Body of pancreas (tissue), 4 donors: ENCODE measurements around the gene ZNF831. TPM values are rescaled to one million over a fixed set of nuclear protein-coding genes. Genes with fewer than 3 reads are reported as not detected.

Experiments
- ATAC-seq: fragments of 150-250 bp; one replicate; pipeline ENCODE4 v1.9.1; 2016
- DNase-seq, 4 donors: peaks; one replicate each; pipeline ENCODE4 v3.0.0-alpha.2; 2019
- H3K27ac ChIP-seq, 4 donors: fragments of 200-600 bp; sonication (generic); 1 replicate in 3 of 4; 2 replicates in 1 of 4; pipeline versions ENCODE4 v1.5.1 to v1.6.1; 2016 to 2019; ENCODE audit warnings: mild to moderate bottlenecking in 1 of 4, mixed read lengths in 1 of 4, moderate library complexity in 1 of 4
- H3K27me3 ChIP-seq, 2 donors: fragments of 200-600 bp; sonication (generic); one replicate each; pipeline ENCODE4 v1.6.0; 2016; ENCODE audit warnings: mild to moderate bottlenecking in 1 of 2
- H3K36me3 ChIP-seq, 2 donors: fragments of 200-600 bp; sonication (generic); replicated peaks in 1 of 2; 2 replicates each; pipeline ENCODE4 v1.5.1; 2016; ENCODE audit warnings: low read depth in 2 of 2; ENCODE audit not compliant: insufficient read depth in 1 of 2
- H3K4me1 ChIP-seq: fragments of 200-600 bp; sonication (generic); one replicate; pipeline ENCODE4 v1.6.0; 2016
- H3K4me3 ChIP-seq, 2 donors: fragments of 200-600 bp; sonication (generic); 1 replicate in 1 of 2; 2 replicates in 1 of 2; pipeline ENCODE4 v1.5.1; 2016 to 2019
- H3K9me3 ChIP-seq, 3 donors: fragments of 200-600 bp; sonication (generic); 1 replicate in 2 of 3; 2 replicates in 1 of 3; pipeline ENCODE4 v1.5.1; 2016
- CTCF ChIP-seq, 7 experiments: fragments of 450-650 bp in 4 of 7; fragments of 200-600 bp in 3 of 7; sonication (generic) in 3 of 7; IDR thresholded peaks; one replicate each; pipeline ENCODE4 v1.5.1; 2016 to 2019; ENCODE audit warnings: antibody characterized with exemption in 7 of 7
- POLR2A ChIP-seq, 3 donors: fragments of 450-650 bp; IDR thresholded peaks; one replicate each; pipeline ENCODE4 v1.6.1; 2016; ENCODE audit warnings: antibody characterized with exemption in 3 of 3, mild to moderate bottlenecking in 2 of 3
- WGBS, 2 donors: methylation state at CpG; one replicate each; pipeline ENCODE4 v1.1.5; 2017; 5-methylcytosine and 5-hydroxymethylcytosine counted together
- intact Hi-C: fragments of 100-400 bp; cut with DNase I; formaldehyde crosslinking; loops from one replicate; pipeline ENCODE4 v1.15.1; 2023
- total RNA-seq, 2 donors: library from RNA; depleted of rRNA; stranded (reverse); fragments of >200 nt; gene quantifications; one replicate each; pipeline ENCODE4 v1.1.0, GENCODE V29; 2016

The ZNF831 gene
- total RNA-seq, 2 donors from 2014 or later: 0.66 to 1.6 TPM

GRCh38 chr20:59137532-59137931, 26.1 kb upstream of the ZNF831 start:
- Histone ChIP-seq H3K4me3 (no peak overlapping the region), H3K9me3 (no peaks in the 10 kb centered on the region), H3K4me1 (no peaks in the 10 kb centered on the region), H3K27ac (no peak overlapping the region), H3K27me3 (no peaks in the 10 kb centered on the region), H3K36me3 (no peaks in the 10 kb centered on the region)
- TF ChIP-seq POLR2A (IDR thresholded peaks at IDR 0.05) (no peak), CTCF (IDR thresholded peaks at IDR 0.05) (no peak)
- intact Hi-C loops: no loop called here
- DNase-seq (no peak), ATAC-seq (no peak)
- 60 to 86% methylated on average over 1 of the region's 1 CpG for WGBS, 2 donors

GRCh38 chr20:59138114-59138748, 25.4 kb upstream of the ZNF831 start:
- Histone ChIP-seq H3K4me3 (no peak overlapping the region), H3K27ac (no peak overlapping the region), H3K9me3 (no peaks in the 10 kb centered on the region), H3K36me3 (no peaks in the 10 kb centered on the region), H3K4me1 (no peaks in the 10 kb centered on the region), H3K27me3 (no peaks in the 10 kb centered on the region)
- intact Hi-C loops: no loop called here
- no peak for DNase-seq
- no peak for ATAC-seq
- TF ChIP-seq POLR2A (IDR thresholded peaks at IDR 0.05) (no peak), CTCF (IDR thresholded peaks at IDR 0.05) (no peak)
- 76 to 81% methylated on average over 6 of the region's 6 CpGs for WGBS, 2 donors

- H3K36me3 ChIP-seq: no peaks in the 10 kb centered on the region
- H3K27me3 ChIP-seq: no peaks in the 10 kb centered on the region
- TF ChIP-seq CTCF (IDR thresholded peaks at IDR 0.05) (no peak), POLR2A (IDR thresholded peaks at IDR 0.05) (no peak)
- WGBS, 2 donors: 57 to 67% methylated on average over 1 of the region's 1 CpG
- H3K4me3 ChIP-seq: no peak overlapping the region
- intact Hi-C loops: no loop called here
- no peak for DNase-seq
- no peak for ATAC-seq
- no peaks in the 10 kb centered on the region for H3K4me1 ChIP-seq
- H3K27ac ChIP-seq: no peak overlapping the region
- H3K9me3 ChIP-seq: no peaks in the 10 kb centered on the region
Measured at GRCh38 chr20:59139998-59140397, 23.6 kb upstream of the ZNF831 start.

- no peak for ATAC-seq
- Histone ChIP-seq H3K27me3 (no peaks in the 10 kb centered on the region), H3K36me3 (no peaks in the 10 kb centered on the region), H3K27ac (no peak overlapping the region), H3K4me1 (no peaks in the 10 kb centered on the region), H3K4me3 (no peak overlapping the region), H3K9me3 (no peaks in the 10 kb centered on the region)
- no peak for TF ChIP-seq CTCF (IDR thresholded peaks at IDR 0.05)
- no peak for TF ChIP-seq POLR2A (IDR thresholded peaks at IDR 0.05)
- DNase-seq: no peak
- WGBS, 2 donors: 70 to 71% methylated on average over 13 of the region's 13 CpGs
- intact Hi-C loops: no loop called here
Measured at GRCh38 chr20:59141818-59142581, 21.6 kb upstream of the ZNF831 start.
